HG03571 (cell line): ENCODE results near the gene SAMD14.

Experiments used
- ATAC-seq: cut with Tn5 transposase; IDR thresholded peaks from one replicate; pipeline ENCODE4 v1.9.1; 2021; ENCODE audit not compliant: unreplicated experiment

The SAMD14 gene

GRCh38 chr17:50148226-50149090, 18.5 kb upstream of the SAMD14 start:
- peak; percentile 29 for ATAC-seq

- ATAC-seq, result no peak
Observed at GRCh38 chr17:50147841-50148225, 17.9 kb upstream of the SAMD14 start.

GRCh38 chr17:50146927-50147665, 17.1 kb upstream of the SAMD14 start:
- no peak for ATAC-seq

GRCh38 chr17:50146230-50146926, 16.4 kb upstream of the SAMD14 start:
- ATAC-seq, result no peak

GRCh38 chr17:50145532-50146229, 15.7 kb upstream of the SAMD14 start:
- no peak for ATAC-seq

- ATAC-seq, result no peak
Observed at GRCh38 chr17:50144845-50145531, 15.0 kb upstream of the SAMD14 start.

- ATAC-seq, result no peak
Observed at GRCh38 chr17:50144355-50144754, 14.4 kb upstream of the SAMD14 start.

GRCh38 chr17:50143461-50144176, 13.7 kb upstream of the SAMD14 start:
- ATAC-seq, result no peak

- no peak for ATAC-seq
Observed at GRCh38 chr17:50141745-50142110, 11.8 kb upstream of the SAMD14 start.

GRCh38 chr17:50141026-50141744, 11.2 kb upstream of the SAMD14 start:
- no peak for ATAC-seq

- no peak for ATAC-seq
Observed at GRCh38 chr17:50139950-50140885, 10.3 kb upstream of the SAMD14 start.

- ATAC-seq, result no peak
Observed at GRCh38 chr17:50139185-50139783, 9.3 kb upstream of the SAMD14 start.

- ATAC-seq, result no peak
Observed at GRCh38 chr17:50137042-50137441, 7.1 kb upstream of the SAMD14 start.

GRCh38 chr17:50136096-50136687, 6.2 kb upstream of the SAMD14 start:
- no peak for ATAC-seq

- no peak for ATAC-seq
Observed at GRCh38 chr17:50135316-50136095, 5.5 kb upstream of the SAMD14 start.
